GM21423 (cell line): Measurements from ENCODE around the gene UBXN6.
A peak's percentile ranks its signal among the peaks of the same experiment; 100 is the strongest.

Experiments
- ATAC-seq: cut with Tn5 transposase; IDR thresholded peaks from one replicate; pipeline ENCODE4 v1.9.1; 2021; ENCODE audit warnings: mild to moderate bottlenecking, moderate library complexity; ENCODE audit not compliant: unreplicated experiment

The UBXN6 gene

DNA sequence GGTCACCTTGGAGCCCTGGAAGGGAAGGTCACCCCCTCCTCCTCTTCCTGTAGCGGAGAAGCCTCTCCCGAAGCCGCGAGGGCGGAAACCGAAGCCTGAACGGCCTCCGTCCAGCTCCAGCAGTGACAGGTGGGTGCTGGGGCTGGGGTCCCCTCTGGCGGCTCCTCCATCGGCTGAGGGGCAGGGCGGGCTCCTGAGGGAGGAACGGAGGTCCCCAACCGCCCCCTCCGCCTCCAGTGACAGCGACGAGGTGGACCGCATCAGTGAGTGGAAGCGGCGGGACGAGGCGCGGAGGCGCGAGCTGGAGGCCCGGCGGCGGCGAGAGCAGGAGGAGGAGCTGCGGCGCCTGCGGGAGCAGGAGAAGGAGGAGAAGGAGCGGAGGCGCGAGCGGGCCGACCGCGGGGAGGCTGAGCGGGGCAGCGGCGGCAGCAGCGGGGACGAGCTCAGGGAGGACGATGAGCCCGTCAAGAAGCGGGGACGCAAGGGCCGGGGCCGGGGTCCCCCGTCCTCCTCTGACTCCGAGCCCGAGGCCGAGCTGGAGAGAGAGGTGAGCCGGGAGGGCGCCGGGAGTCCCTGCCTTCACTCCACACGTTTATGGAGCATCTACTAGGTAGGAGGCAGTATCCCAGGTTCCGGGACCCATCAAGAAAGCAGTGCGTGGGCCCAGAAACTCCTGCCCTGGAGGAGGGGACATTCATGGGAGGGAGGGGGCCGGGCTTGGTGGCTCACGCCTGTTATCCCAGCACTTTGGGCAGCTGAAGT is 36.5 kb upstream of the UBXN6 start:
- ATAC-seq: no peak

DNA sequence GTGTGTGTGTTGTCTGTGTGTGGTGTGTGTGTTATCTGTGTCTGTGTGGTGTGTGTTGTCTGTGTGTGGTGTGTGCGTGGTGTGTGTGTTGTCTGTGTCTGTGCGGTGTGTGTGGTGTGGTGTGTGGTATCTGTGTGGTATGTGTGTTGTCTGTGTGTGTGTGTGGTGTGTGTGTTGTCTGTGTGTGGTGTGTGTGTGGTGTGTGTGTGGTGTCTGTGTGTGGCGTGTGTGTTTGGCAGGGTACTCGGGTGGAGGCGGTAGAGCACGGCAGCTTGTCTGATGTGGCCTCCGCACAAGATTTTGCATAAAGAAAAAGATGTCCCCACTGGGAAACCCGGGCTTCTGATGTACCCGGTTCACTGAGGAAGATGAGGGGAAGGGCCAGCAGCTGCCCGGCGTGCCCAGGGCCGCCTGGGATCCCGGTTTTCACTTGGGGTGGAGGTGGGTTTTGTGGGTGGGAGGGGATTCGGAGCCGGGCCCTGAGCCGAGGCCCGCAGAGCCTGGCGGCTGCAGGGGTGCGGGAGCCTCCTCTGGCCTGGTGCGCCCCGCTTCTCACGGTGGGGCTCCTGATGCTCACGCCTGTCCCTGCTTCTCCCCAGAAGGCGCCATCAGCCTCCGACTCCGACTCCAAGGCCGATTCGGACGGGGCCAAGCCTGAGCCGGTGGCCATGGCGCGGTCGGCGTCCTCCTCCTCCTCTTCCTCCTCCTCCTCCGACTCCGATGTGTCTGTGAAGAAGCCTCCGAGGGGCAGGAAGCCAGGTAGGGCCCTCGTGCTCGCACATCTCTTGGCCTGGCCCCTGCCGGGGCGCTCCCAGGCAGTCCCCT is 35.7 kb upstream of the UBXN6 start:
- ATAC-seq: no peak

DNA sequence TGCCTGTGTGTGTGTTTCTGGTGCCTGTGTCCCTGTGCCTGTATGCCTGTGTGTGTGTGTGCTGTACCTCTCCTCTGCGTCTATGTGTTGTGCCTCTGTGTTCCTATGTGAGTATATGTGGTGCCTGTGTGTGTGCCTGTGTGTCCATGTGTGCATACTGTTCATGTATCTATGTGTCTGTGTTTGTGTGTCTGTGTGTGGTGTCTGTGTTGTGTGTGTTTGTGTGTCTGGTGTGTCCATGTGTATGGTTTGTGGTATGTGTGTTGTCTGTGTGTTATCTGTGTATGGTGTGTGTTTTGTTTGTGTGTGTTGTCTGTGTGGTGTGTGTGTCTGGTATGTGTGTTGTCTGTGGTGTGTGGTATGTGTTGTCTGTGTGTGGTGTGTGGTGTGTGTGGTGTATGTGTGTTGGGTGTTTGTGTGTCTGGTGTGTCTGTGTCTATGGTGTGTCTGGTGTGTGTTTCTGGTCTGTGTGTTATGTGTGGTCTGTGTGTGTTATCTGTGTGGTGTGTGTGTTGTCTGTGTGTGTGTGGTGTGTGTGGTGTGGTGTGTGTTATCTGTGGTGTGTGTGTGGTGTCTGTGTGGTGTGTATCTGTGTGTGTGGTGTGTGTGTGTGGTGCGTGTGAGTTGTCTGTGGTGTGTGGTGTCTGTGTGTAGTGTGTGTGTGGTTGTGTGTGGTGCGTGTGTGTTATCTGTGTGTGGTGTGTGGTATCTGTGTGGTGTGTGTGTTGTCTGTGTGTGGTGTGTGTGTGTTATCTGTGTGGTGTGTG is 34.9 kb upstream of the UBXN6 start:
- ATAC-seq: no peak

DNA sequence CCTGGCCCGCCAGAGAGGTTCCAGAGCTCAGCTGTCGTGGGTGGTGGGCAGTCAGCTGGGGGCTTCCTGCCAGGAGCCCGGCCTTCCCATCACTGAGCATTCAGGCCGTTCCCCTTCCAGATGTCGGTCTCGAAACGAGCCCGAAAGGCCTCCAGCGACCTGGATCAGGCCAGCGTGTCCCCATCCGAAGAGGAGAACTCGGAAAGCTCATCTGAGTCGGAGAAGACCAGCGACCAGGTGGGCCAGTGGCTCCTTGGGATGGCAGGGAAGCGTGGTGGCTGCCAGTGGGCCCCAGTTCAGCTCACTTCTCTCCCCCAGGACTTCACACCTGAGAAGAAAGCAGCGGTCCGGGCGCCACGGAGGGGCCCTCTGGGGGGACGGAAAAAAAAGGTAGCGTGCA is 33.9 kb upstream of the UBXN6 start:
- no peak for ATAC-seq

DNA sequence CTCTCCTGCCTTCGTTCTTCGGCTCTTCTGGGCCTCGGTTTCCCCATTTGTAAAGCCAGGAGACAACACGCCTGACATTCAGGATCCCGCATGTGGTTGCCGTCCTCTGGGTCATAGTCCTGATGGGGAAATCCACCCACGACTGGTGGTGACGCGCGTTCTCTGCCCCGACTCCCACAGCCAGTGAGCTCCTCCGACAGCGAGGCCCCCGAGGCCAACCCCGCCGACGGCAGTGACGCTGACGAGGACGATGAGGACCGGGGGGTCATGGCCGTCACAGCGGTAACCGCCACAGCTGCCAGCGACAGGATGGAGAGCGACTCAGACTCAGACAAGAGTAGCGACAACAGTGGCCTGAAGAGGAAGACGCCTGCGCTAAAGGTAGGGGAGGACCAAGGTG is 30.9 kb upstream of the UBXN6 start:
- no peak for ATAC-seq

DNA sequence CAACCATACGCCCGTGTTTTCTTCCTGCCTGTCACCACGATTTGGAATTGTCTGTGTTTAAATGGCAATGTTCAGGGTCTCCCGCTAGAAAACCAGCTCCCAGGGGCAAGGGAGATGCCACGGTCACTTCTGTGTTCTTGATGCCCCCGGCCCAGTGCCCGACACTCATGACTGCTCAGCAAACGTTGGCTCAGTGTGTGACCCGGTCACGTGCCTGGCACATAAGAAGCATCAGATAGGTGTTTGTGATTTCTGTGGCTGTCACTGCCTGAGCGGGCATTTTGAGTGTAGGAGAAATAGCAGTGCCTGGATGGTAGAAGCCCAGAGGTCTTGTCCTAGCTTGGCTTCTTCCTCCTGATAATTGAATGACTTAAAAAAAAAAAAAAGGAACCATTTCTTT is 30.0 kb upstream of the UBXN6 start:
- ATAC-seq: no peak

DNA sequence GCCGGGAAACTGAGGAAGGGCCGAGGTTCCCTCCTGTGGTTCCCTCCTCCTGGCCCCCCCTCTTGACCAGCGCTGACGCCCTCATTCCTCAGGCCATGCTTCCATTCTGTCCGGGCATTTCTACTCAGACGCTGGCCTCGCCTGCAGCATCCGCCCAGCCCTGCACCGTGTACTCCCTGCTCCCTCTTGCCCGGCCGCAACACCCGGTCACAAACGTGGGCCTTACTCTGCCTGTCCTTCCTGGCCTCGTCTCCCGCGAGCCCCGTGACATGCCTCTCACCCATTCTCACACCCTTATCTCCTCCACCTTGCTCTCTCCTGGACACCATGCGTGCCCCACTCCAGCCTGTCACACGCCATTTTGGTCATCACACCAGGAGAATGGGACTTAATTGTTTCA is 25.8 kb upstream of the UBXN6 start:
- no peak for ATAC-seq

DNA sequence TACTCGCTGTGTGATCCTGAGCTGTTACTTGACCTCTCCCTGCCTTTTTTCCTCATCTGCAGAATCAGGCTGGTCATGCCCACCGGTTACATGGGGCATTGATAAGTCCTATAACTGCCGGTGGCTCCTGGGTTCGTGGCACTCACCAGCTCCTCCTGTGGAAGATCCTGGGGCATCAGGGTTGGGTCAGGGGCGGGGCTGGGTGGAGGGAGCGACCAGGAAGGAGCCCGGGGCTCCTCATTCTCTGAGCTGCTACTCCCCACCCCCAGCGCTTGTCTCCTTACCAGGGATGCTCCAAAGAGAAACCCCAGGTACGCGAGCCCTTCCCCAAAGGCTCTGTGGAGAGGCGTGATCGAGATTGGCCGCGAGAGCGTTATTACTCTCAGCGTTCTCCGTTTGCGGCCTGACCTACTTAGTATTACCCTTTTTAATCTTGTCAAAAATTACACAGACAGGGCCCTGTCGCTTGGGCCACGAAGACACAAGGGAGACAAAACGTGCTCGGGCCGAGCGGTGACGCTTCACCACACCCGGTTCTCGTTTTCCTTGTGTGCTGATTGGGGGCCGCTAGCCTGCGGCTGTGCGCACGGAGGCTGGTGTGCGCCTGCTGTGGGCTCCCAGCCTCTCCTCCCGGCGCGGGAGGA is 25.2 kb upstream of the UBXN6 start:
- no peak for ATAC-seq

DNA sequence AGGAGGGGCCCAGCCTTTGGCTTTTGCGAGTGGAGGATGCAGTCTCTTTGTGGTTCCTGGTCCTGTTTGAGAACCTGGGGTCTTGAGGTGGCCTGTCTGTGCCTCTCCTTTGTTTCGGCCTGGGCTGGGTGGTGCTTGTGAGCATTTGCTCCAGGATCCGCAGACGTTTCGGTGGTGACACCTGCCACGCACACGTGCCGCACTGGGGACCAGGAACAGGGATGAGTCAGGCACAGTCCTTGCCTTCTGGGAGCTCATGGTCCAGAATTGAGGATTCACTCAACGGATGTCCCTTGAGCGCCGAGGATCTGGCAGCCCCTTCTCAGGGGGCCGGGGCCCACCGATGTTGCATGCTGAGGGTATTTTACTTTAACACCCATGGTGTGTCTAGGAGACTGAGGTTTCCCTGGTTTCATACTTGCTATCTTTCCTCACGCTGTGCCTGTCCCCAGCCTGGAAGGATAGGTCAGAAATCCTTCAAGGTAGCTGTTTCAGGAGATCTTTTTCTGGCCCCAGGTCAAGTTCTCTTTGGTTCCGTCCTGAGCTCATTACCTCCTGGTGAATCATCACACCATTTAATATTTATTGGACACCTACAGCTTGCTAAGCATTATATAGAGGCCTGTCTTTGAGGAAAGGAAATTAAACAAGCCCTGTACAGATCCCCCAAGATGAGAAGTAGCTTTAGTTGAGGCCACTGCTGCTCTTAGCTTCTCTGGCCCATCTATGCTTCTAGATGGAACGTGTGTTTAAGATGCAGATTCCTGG is 19.6 kb upstream of the UBXN6 start:
- no peak for ATAC-seq

DNA sequence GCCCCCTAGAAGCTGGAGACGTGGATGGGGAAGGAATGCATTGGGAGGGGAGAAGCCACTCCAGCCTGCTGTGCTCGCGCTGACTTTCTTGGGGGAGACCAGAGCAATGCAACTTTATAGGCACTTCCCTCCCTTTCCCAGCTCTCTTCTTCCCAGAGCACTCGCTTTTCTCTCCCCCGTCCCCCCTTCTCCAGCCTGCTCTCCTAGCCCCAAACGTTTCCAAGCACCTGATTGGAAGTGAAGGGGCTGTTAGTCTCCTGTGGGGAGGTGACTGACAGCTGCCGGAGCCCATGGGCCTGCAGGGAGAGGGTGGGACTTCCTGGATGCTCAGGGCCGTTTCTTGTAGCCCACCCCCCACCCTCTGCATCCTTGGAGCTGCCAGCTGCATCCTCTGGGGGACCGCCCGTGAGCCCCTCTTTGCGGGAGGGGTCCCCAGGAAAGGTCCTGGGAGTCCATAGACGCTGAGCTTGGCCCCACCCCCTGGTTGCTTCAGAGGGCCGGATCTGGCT is 17.0 kb upstream of the UBXN6 start:
- ATAC-seq: no peak

DNA sequence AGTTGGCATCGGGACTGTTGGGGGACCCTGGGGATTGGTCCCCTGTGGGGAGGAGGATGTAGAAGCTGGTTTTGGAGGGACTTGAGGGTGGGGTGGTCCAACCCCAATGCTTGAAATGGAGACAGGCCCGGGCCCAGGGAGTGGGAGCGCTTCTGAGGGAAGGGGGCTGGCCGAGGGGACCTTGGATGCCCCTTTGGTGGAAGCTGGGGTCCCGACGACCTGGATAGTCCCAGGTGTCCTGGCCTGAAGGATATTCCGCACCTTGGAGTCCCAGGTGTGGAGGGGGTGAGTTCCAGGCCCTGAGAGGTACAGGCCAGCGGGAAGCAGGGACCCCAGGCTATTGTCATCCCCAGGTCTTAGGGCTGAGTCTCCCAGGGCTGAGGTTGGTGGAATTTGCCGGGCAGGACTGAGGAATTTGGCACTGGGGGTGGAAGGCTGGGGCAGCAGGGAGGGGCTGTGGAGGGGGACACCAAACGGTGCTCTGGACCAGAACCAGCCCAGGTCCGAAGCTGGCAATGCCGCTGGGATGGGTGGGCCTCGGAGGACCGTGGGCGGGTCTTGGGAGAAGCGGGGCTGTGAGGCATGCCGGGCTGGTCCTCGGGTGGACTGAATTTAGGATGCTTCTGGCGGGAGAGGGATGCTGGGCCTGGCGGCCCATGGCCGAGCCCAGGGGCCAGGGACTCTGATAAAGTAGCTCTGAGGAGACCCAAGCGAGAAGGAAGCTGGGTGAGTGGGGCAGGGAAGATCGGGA is 16.3 kb upstream of the UBXN6 start:
- no peak for ATAC-seq

DNA sequence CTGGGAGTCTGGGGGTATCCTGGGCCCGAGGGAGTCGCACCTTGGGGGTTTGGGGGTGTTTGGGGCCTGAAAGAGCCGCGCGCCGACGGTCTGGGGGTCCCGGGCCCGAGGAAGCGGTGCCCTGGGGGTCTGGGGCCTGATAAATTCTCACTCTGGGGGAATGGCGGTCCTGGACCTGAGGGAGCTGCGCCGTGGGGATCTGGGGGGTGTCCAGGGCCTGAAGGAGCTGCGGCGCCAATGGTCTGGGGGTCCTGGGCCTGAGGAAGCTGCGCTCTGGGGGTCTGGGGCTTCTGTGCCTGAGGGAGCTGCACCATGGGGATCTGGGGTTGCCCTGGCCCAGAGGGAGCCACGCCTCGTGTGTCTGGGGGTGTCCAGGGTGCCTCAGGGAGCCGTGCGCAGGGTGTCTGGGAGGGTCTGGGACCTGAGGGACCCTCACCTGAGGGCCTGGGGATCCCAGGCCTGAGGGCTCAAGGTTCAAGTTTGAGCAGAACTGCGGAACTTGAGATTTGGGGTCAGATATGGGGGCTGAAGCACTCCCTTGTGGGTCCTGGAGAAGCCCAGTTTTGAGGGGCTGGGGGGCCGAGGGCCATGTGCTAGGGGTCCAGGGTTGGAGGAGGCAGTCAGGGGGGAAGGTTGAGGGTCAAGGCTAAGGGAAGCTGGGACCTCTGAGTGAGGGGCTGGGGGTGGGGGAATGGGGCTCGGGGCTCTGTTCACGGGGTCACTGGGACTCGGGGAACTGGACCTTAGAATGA is 15.6 kb upstream of the UBXN6 start:
- ATAC-seq: no peak

DNA sequence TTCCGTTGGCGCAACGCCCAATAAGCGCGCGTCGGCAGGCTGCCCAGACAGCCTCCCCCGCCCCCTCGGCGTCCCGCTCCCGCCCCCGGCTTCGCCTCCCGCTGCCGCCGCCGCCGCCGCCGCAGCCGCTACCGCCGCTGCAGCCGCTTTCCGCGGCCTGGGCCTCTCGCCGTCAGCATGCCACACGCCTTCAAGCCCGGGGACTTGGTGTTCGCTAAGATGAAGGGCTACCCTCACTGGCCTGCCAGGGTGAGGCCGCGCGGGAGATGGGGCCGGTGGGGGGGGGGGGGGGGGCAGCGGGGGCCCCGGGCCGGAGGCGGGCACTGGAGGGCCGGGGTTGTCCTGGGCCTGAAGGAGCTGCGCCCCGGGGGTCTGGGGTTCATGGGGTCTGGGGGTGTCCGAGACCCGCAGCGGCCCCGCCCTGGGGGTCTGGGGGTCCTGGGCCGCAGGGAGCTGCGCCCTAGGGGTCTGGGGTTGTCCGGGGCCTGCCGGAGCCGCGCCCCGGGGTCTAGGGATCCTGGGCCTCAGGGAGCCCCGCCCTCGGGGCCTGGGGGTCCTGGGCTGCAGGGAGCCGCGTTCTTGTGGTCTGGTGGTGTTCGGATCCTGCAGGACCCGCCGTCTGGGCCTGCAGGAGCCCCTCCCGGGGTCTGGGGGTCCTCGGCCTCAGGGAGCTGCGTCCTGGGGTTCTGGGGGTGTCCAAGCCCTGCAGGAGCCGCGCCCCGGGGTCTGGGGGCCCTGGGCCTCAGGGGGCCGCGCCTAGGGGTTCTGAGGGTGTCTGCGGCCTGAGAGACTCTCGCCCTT is 14.8 kb upstream of the UBXN6 start, which contains the start of gene HDGFL2:
HDGFL2 (plus strand) TSS at position 124 of the 801 bp plus-strand sequence; CDS start at position 178, 54 bp downstream.
- ATAC-seq: no peak

DNA sequence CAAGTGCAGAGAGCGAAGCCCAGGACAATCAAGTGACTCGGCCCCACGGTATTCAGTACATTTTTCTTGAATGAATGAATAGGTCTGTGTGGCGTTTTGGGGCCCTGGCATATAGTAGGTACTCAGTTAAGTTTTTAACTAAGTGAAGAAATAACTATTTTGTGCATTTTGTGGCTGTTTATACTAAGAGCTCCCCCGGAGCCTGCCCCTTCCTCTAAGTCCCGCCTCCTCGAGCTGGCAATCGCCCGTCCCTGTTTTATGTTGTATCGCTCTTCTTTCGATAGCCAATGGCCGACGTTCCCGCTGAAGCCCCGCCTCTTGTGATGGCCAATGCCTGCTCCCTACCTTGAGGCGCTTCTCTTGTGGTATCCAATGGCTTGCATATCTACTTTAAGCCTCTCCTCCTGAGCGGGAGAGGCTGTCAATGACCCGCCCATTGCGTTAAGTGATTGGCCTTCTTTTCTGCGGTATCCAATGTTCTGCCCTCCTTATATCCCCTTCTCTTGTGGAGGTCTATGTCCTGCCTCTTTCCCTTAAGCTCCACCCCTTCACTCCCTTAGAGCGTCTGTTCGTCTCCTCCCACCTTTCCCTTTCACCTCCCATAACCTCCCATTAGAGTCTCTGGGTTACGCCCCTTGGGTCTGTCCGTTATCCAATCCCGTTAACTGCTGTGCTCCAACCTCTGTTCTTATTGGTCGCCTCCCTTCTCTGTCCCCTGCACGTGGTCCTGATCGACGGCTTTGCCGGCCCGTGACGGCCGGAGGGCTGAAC is 14.0 kb upstream of the UBXN6 start:
- ATAC-seq: peak; percentile 81

DNA sequence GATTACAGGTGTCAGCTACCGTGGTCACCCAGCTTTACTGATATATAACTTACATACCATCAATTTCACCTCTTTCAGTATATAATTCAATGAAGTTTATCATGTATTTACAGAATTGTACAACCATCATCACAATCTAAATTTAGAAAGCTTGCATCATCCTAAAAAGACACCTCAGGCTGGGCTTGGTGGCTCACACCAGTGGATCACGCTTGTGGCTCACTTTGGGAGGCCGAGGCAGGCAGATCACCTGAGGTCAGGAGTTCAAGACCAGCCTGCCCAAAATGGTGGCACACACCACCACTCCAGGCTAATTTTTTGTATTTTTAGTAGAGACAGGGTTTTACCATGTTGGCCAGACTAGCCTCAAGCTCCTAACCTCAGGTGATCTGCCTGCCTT is 10.2 kb upstream of the UBXN6 start:
- ATAC-seq: no peak

DNA sequence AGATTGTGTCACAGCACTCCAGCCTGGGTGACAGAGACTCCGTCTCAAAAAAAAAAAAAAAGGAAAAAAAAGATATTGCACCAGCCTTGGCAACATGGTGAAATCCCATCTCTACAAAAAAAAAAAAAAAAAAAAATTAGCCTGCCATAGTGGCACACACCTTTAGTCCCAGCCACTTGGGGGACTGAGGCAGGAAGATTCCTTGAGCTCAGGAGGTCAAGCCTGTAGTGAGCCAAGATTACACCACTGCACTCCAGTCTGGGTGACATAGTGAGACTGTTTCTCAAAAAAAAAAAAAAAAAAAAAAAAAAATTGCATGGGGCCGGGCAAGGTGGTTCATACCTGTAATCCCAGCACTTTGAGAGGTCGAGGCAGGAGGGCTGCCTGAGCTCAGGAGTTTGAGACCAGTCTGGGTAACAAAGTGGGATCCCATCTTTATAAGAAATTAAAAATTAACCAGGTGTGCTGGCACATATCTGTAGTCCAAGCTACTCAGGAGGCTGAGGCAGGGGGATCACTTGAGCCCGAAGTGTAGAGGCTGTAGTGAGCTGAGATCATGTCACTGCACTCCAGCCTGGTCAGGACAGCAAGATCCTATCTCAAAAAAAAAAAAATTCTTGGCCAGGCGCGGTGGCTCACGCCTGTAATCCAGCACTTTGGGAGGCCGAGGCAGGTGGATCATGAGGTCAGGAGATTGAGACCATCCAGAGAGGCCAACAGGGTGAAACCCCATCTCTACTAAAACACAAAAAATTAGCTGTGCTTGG is 7.4 kb upstream of the UBXN6 start:
- ATAC-seq: no peak
